Transverse colon (tissue), 4 donors: ENCODE data around the gene STAM2.

Experiments used
- EP300 ChIP-seq: sonication (generic); formaldehyde crosslinking; IDR thresholded peaks from one replicate; pipeline ENCODE4 v1.6.1; 2017; ENCODE audit warnings: antibody characterized with exemption, low read depth
- POLR2A ChIP-seq: fragments of 450-650 bp; IDR thresholded peaks from one replicate; pipeline ENCODE4 v1.6.1; 2016; ENCODE audit warnings: antibody characterized with exemption, mild to moderate bottlenecking, moderate library complexity
- POLR2AphosphoS5 ChIP-seq, 3 donors: sonication (generic); formaldehyde crosslinking; IDR thresholded peaks; one replicate each; pipeline ENCODE4 v1.6.1; 2016; ENCODE audit warnings: antibody characterized with exemption in 3 of 3
- TF ChIP-seq, protein P1 (sequence below), 5 experiments: fragments of 200-600 bp in 3 of 5; fragments of 450-650 bp in 2 of 5; sonication (generic) in 3 of 5; IDR thresholded peaks; 1 replicate in 2 of 5; 2 replicates in 3 of 5; pipeline ENCODE4 v1.5.1; 2016 to 2017; ENCODE audit warnings: antibody characterized with exemption in 5 of 5, inconsistent platforms in 3 of 5, mild to moderate bottlenecking in 2 of 5, moderate library complexity in 1 of 5

DNA sequence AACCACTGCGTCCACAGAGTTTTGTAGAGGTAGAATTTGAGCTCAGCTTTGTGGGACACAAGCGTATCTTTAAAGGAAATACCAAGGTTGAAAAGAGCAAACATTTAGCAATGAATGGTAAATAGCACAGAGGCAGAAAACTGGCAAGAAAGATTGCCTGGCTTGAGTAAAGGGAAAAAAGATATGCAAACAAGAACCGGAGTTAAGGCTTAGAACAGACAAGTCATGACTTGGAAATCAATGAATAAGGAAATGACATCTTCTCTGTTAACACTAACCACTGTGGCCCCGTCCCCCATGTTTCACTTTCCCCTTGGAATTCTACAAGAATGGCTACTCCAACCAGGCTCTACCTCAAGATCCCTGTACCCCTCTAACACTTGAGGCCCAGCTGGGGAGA lies 3.8 kb downstream of the STAM2 start:
- TF ChIP-seq POLR2A (no peak), POLR2AphosphoS5 (IDR thresholded peaks at IDR 0.05) (no peak), EP300 (no peak)
- TF ChIP-seq, protein P1, sequence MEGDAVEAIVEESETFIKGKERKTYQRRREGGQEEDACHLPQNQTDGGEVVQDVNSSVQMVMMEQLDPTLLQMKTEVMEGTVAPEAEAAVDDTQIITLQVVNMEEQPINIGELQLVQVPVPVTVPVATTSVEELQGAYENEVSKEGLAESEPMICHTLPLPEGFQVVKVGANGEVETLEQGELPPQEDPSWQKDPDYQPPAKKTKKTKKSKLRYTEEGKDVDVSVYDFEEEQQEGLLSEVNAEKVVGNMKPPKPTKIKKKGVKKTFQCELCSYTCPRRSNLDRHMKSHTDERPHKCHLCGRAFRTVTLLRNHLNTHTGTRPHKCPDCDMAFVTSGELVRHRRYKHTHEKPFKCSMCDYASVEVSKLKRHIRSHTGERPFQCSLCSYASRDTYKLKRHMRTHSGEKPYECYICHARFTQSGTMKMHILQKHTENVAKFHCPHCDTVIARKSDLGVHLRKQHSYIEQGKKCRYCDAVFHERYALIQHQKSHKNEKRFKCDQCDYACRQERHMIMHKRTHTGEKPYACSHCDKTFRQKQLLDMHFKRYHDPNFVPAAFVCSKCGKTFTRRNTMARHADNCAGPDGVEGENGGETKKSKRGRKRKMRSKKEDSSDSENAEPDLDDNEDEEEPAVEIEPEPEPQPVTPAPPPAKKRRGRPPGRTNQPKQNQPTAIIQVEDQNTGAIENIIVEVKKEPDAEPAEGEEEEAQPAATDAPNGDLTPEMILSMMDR (IDR thresholded peaks at IDR 0.05), result no peak
